IgD-negative memory B cell (primary cell): ENCODE data around the gene TRAF5. TPM values are rescaled to one million over a fixed set of nuclear protein-coding genes. Genes with fewer than 3 reads are reported as not detected.

Source experiments
- polyA plus RNA-seq: library from polyadenylated mRNA; unstranded; fragments of 300-500 nt; fragmentation: Illumina TruSeq; gene quantifications from one replicate; pipeline ENCODE4 v1.2.3, GENCODE V29; 2021

Gene TRAF5
- polyA plus RNA-seq, 1 donor from 2014 or later = 78.6 TPM

Other genes with a start within 250 kb of the TRAF5 start
- gene KCNH1, start 192.7 kb upstream of the TRAF5 start, polyA plus RNA-seq = 0.14 TPM
- gene RCOR3, start 67.5 kb upstream of the TRAF5 start, polyA plus RNA-seq = 37.5 TPM
- not detected for gene RD3, start 165.3 kb downstream of the TRAF5 start, polyA plus RNA-seq